IMR-90 (cell line): ENCODE data around the gene NARF. TPM values are rescaled to one million over a fixed set of nuclear protein-coding genes. Genes with fewer than 3 reads are reported as not detected.

Experiments
- ATAC-seq: fragments of 200-7000 bp; cut with Tn5 transposase; 2 replicates; pipeline ENCODE4 v1.9.1; 2020; ENCODE audit warnings: low read depth, mild to moderate bottlenecking, moderate library complexity
- BruUV-seq: library from RNA; stranded (reverse); fragments of 400-500 nt; replicated peaks from 2 replicates; lab custom pipeline; 2021; lab: Mats Ljungman, UMichigan
- CTCF ChIA-PET: fragments of 300-600 bp; formaldehyde crosslinking; extraction: SDS; loops from one replicate; lab custom pipeline; 2021; ENCODE audit warnings: antibody characterized with exemption; lab: Yijun Ruan, JAX
- POLR2A ChIA-PET: fragments of 300-600 bp; sonication (Branson Sonifier 250); formaldehyde crosslinking; loops from one replicate; lab custom pipeline; 2022; ENCODE audit warnings: antibody characterized with exemption; ENCODE audit not compliant: unreplicated experiment; lab: Charles Lee
- DNase-seq: peaks from one replicate; pipeline ENCODE4 v3.0.0; 2013
- H2AFZ ChIP-seq: replicated peaks from 2 replicates; pipeline ENCODE3; 2013; ENCODE audit warnings: low read length, mild to moderate bottlenecking; ENCODE audit not compliant: poor library complexity
- H2AK5ac ChIP-seq: 2 replicates; pipeline ENCODE4 v1.6.1; 2013; ENCODE audit warnings: low read depth, low read length, inconsistent platforms
- H2AK9ac ChIP-seq: replicated peaks from 2 replicates; pipeline ENCODE3; 2013; ENCODE audit warnings: mild to moderate bottlenecking, low read depth, low read length, moderate library complexity; ENCODE audit not compliant: poor library complexity
- H2BK120ac ChIP-seq: 2 replicates; pipeline ENCODE4 v1.6.1; 2013; ENCODE audit warnings: low read depth, low read length, inconsistent platforms
- H2BK15ac ChIP-seq: 3 replicates; pipeline ENCODE4 v1.6.1; 2013; ENCODE audit warnings: low read depth, low read length, inconsistent platforms
- H2BK20ac ChIP-seq: 2 replicates; pipeline ENCODE4 v1.6.1; 2013; ENCODE audit warnings: low read depth, mild to moderate bottlenecking, inconsistent platforms, low read length, moderate library complexity
- H2BK5ac ChIP-seq: 2 replicates; pipeline ENCODE4 v1.6.1; 2013; ENCODE audit warnings: mild to moderate bottlenecking, low read depth, low read length, inconsistent platforms; ENCODE audit not compliant: poor library complexity, severe bottlenecking
- H3K14ac ChIP-seq: replicated peaks from 2 replicates; pipeline ENCODE4 v1.6.1; 2013; ENCODE audit warnings: low read depth, low read length, inconsistent platforms
- H3K18ac ChIP-seq: 2 replicates; pipeline ENCODE4 v1.6.1; 2013; ENCODE audit warnings: low read depth, low read length, control low read depth
- H3K23ac ChIP-seq: 2 replicates; pipeline ENCODE4 v1.6.1; 2013; ENCODE audit warnings: low read depth, low read length, inconsistent platforms
- H3K27ac ChIP-seq: 2 replicates; pipeline ENCODE4 v1.5.1; 2013; ENCODE audit warnings: mild to moderate bottlenecking, control low read depth, low read length; ENCODE audit not compliant: insufficient read depth
- H3K27me3 ChIP-seq: 2 replicates; pipeline ENCODE4 v1.6.1; 2013; ENCODE audit warnings: low read length; ENCODE audit not compliant: control insufficient read depth, insufficient read depth
- H3K36me3 ChIP-seq: 2 replicates; pipeline ENCODE4 v1.6.1; 2013; ENCODE audit warnings: low read length, mixed read lengths; ENCODE audit not compliant: control insufficient read depth, insufficient read depth
- H3K4ac ChIP-seq: 2 replicates; pipeline ENCODE4 v1.6.1; 2013; ENCODE audit warnings: low read depth, low read length, inconsistent platforms
- H3K4me1 ChIP-seq: 2 replicates; pipeline ENCODE4 v1.6.1; 2013; ENCODE audit warnings: low read length, mixed read lengths; ENCODE audit not compliant: control insufficient read depth, insufficient read depth
- H3K4me2 ChIP-seq: 2 replicates; pipeline ENCODE4 v1.6.1; 2013; ENCODE audit warnings: low read depth, mild to moderate bottlenecking, control low read depth, low read length, moderate library complexity
- H3K4me3 ChIP-seq: 2 replicates; pipeline ENCODE4 v1.5.1; 2013; ENCODE audit warnings: low read depth, mild to moderate bottlenecking, control low read depth, low read length, moderate library complexity; ENCODE audit not compliant: insufficient read depth
- H3K56ac ChIP-seq: 2 replicates; pipeline ENCODE4 v1.6.1; 2013; ENCODE audit warnings: low read length, inconsistent platforms; ENCODE audit not compliant: insufficient read depth; ENCODE audit errors: extremely low read depth
- H3K79me1 ChIP-seq, 2 experiments: 2 replicates each; pipeline ENCODE4 v1.6.1; 2013; ENCODE audit warnings: low read length in 2 of 2, inconsistent platforms in 1 of 2, low read depth in 1 of 2
- H3K9ac ChIP-seq: 2 replicates; pipeline ENCODE4 v1.6.1; 2013; ENCODE audit warnings: low read depth, low read length, control low read depth
- H3K9me1 ChIP-seq: 2 replicates; pipeline ENCODE4 v1.6.1; 2013; ENCODE audit warnings: low read length, inconsistent platforms; ENCODE audit not compliant: insufficient read depth
- H3K9me3 ChIP-seq: 2 replicates; pipeline ENCODE4 v1.6.1; 2013; ENCODE audit warnings: low read length; ENCODE audit not compliant: control insufficient read depth, insufficient read depth
- H4K20me1 ChIP-seq: 2 replicates; pipeline ENCODE4 v1.6.1; 2013; ENCODE audit warnings: low read length, inconsistent platforms; ENCODE audit not compliant: insufficient read depth
- H4K5ac ChIP-seq: 2 replicates; pipeline ENCODE4 v1.6.1; 2013; ENCODE audit warnings: mild to moderate bottlenecking, low read depth, low read length, control low read depth
- H4K8ac ChIP-seq, 2 experiments: 2 replicates each; pipeline ENCODE4 v1.6.1; 2013; ENCODE audit warnings: low read depth in 2 of 2, low read length in 2 of 2, control low read depth in 1 of 2, inconsistent platforms in 1 of 2
- H4K91ac ChIP-seq: 2 replicates; pipeline ENCODE4 v1.6.1; 2013; ENCODE audit warnings: low read depth, low read length, inconsistent platforms; ENCODE audit not compliant: insufficient read depth
- CEBPB ChIP-seq: IDR thresholded peaks from 2 replicates; pipeline ENCODE4 v1.6.1; 2012; ENCODE audit warnings: low read depth, low read length, improper control_type of control experiment
- CHD1 ChIP-seq: IDR thresholded peaks from 2 replicates; pipeline ENCODE4 v1.6.1; 2012; ENCODE audit warnings: low read depth, low read length, improper control_type of control experiment
- MAFK ChIP-seq: IDR thresholded peaks from 2 replicates; pipeline ENCODE4 v1.6.1; 2012; ENCODE audit warnings: low read depth, low read length, improper control_type of control experiment
- MAZ ChIP-seq: IDR thresholded peaks from 2 replicates; pipeline ENCODE4 v1.6.1; 2012; ENCODE audit warnings: low read depth, mild to moderate bottlenecking, low read length, improper control_type of control experiment, moderate library complexity, borderline replicate concordance
- MXI1 ChIP-seq: IDR thresholded peaks from 2 replicates; pipeline ENCODE4 v1.6.1; 2012; ENCODE audit warnings: low read depth, mild to moderate bottlenecking, low read length, moderate library complexity, borderline replicate concordance
- NFE2L2 ChIP-seq: fragments of 150-350 bp; IDR thresholded peaks from 2 replicates; pipeline ENCODE4 v1.6.1; 2016; ENCODE audit warnings: low read depth, mild to moderate bottlenecking, low read length
- POLR2A ChIP-seq: IDR thresholded peaks from 2 replicates; pipeline ENCODE4 v1.6.1; 2012; ENCODE audit warnings: mild to moderate bottlenecking, low read depth, low read length
- RAD21 ChIP-seq: IDR thresholded peaks from 2 replicates; pipeline ENCODE4 v1.6.1; 2012; ENCODE audit warnings: low read length, improper control_type of control experiment
- RCOR1 ChIP-seq: IDR thresholded peaks from 2 replicates; pipeline ENCODE4 v1.6.1; 2012; ENCODE audit warnings: mild to moderate bottlenecking, low read length, improper control_type of control experiment; ENCODE audit not compliant: insufficient replicate concordance
- RFX5 ChIP-seq: IDR thresholded peaks from 2 replicates; pipeline ENCODE4 v1.8.0; 2012; ENCODE audit warnings: low read depth, mild to moderate bottlenecking, low read length, moderate library complexity
- WGBS, 2 experiments: methylation state at CpG; one replicate each; pipeline versions ENCODE4 v1.1.5 to v1.1.7; 2013; ENCODE audit warnings: missing lambda C conversion rate in 2 of 2; ENCODE audit not compliant: insufficient read length in 1 of 2; ENCODE audit errors: extremely low coverage in 2 of 2; 5-methylcytosine and 5-hydroxymethylcytosine counted together
- dilution Hi-C: fragments of 300-500 bp; cut with HindIII; formaldehyde crosslinking; loops from one replicate; pipeline ENCODE4 v1.14.3; 2018; ENCODE audit warnings: low sequenced_read_pairs; ENCODE audit not compliant: unreplicated experiment
- in situ Hi-C: fragments of 300-500 bp; cut with MboI; formaldehyde crosslinking; loops from 3 replicates; pipeline ENCODE4 v1.14.3; 2019; ENCODE audit warnings: low sequenced_read_pairs, inconsistent platforms, mixed read lengths
- intact Hi-C: fragments of 100-400 bp; cut with micrococcal nuclease; formaldehyde crosslinking; loops from 2 replicates; pipeline ENCODE4 v1.10.0; 2022
- polyA plus RNA-seq, 3 experiments: library from polyadenylated mRNA; depleted of rRNA; stranded (reverse); fragments of >200 nt; gene quantifications; 2 replicates each; pipeline ENCODE4 v1.2.3, GENCODE V29; 2012; ENCODE audit warnings: low replicate concordance in 1 of 3
- total RNA-seq: library from RNA; depleted of rRNA; stranded (reverse); fragments of >200 nt; gene quantifications from 2 replicates; pipeline ENCODE4 v1.2.3, GENCODE V29; 2012
- TF ChIP-seq, protein P1 (sequence below): conservative IDR thresholded peaks from 2 replicates; pipeline ENCODE4 v1.5.1; 2012; ENCODE audit warnings: mild to moderate bottlenecking, low read depth, low read length, improper control_type of control experiment

The NARF gene
- total and polyA plus RNA-seq, 2 of the 4 experiments (the other 2 are of a cell fraction): 83.7 to 94.8 TPM

DNA sequence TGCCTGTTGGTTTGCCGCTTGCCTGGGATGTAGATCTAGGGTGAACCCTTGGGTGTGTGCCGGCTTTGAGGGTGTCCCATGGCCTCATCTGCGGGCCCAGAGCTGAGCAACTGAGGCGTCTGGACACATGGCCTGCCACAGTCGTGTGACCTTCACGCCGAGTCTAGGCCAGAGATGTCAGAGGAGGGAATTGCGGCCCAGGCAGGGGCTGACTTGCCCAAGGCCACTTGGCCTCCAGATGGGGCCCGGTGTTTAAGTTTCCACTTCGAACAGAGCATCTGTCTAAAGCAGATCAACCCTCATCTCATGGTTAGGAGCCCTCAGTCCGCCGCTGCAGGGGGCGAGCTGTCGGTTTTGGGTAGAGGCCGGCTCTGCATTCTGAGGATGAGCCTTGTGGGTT lies 33.0 kb downstream of the NARF start:
- ATAC-seq: no peak
- no peak overlapping the region for H2AFZ ChIP-seq
- no peak overlapping the region for H2BK5ac ChIP-seq
- no peak overlapping the region for H3K9ac ChIP-seq
- no peak overlapping the region for H3K4me2 ChIP-seq
- H4K8ac ChIP-seq: no peak overlapping the region
- no peak overlapping the region for H3K23ac ChIP-seq
- dilution Hi-C loops (no loop called here), in situ Hi-C loops (no loop called here), intact Hi-C loops (loop anchor here (5.0 kb wide), 1 partner anchor 61 kb away; no protein-coding TSS in a partner anchor)
- peaks cover 11% of the 10 kb centered on the region for H3K4me1 ChIP-seq
- no peak for TF ChIP-seq MAFK
- TF ChIP-seq, protein P1, sequence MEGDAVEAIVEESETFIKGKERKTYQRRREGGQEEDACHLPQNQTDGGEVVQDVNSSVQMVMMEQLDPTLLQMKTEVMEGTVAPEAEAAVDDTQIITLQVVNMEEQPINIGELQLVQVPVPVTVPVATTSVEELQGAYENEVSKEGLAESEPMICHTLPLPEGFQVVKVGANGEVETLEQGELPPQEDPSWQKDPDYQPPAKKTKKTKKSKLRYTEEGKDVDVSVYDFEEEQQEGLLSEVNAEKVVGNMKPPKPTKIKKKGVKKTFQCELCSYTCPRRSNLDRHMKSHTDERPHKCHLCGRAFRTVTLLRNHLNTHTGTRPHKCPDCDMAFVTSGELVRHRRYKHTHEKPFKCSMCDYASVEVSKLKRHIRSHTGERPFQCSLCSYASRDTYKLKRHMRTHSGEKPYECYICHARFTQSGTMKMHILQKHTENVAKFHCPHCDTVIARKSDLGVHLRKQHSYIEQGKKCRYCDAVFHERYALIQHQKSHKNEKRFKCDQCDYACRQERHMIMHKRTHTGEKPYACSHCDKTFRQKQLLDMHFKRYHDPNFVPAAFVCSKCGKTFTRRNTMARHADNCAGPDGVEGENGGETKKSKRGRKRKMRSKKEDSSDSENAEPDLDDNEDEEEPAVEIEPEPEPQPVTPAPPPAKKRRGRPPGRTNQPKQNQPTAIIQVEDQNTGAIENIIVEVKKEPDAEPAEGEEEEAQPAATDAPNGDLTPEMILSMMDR: no peak
- no peak for TF ChIP-seq CHD1
- TF ChIP-seq MAZ: no peak
- no peak for TF ChIP-seq RCOR1
- no peak for TF ChIP-seq NFE2L2
- no peak for TF ChIP-seq MXI1
- no peak for TF ChIP-seq RFX5
- no peak for TF ChIP-seq CEBPB
- no peak for TF ChIP-seq RAD21
- TF ChIP-seq POLR2A: no peak
- WGBS, 2 experiments: 95% methylated on average over 7 of the region's 15 CpGs; no CpG with 5 or more reads in 1 of the 2 experiments
- DNase-seq: no peak
- H4K20me1 ChIP-seq: peaks cover 12% of the 10 kb centered on the region; the same call in 1 of the 2 replicates
- no peak overlapping the region for H3K4me3 ChIP-seq
- H3K36me3 ChIP-seq: peaks cover 16% of the 10 kb centered on the region
- peak overlapping the region; percentile 17 for H2AK9ac ChIP-seq
- CTCF ChIA-PET: no interaction called here
- no peak overlapping the region for H4K91ac ChIP-seq
- POLR2A ChIA-PET: no interaction called here
- H3K27me3 ChIP-seq: no peaks in the 10 kb centered on the region
- no peak overlapping the region; the same call in 1 of the 2 replicates for H2AK5ac ChIP-seq
- H3K14ac ChIP-seq: no peak overlapping the region
- BruUV-seq: no TSS peak
- H3K27ac ChIP-seq: no peak overlapping the region
- H3K56ac ChIP-seq: no peak overlapping the region
- peaks cover 8% of the 10 kb centered on the region for H3K9me1 ChIP-seq
- H3K4ac ChIP-seq: no peak overlapping the region
- H2BK20ac ChIP-seq: no peak overlapping the region
- peaks cover 0 to 5% of the 10 kb centered on the region in 2 experiments; a peak in 1 of 4 replicates for H3K79me1 ChIP-seq
- no peak overlapping the region for H2BK15ac ChIP-seq
- H3K9me3 ChIP-seq: no peaks in the 10 kb centered on the region
- H3K18ac ChIP-seq: no peak overlapping the region
- H4K5ac ChIP-seq: no peak overlapping the region
- no peak overlapping the region for H2BK120ac ChIP-seq
